Aorta (tissue), 5 donors: ENCODE measurements around the gene TRPM8. TPM values are rescaled to one million over a fixed set of nuclear protein-coding genes. Genes with fewer than 3 reads are reported as not detected.
"Not testable (repeated sequence)": the region's sequence is repeated elsewhere in the genome, so short reads cannot be mapped to it uniquely, and the experiment has no call there.

Experiments used
- ATAC-seq: fragments of 200-7000 bp; cut with Tn5 transposase; one replicate; pipeline ENCODE4 v1.9.1; 2022; ENCODE audit warnings: moderate library complexity; ENCODE audit not compliant: low FRiP score
- DNase-seq, 2 donors: peaks; one replicate each; pipeline ENCODE4 v3.0.0-alpha.2; 2020
- H3K27ac ChIP-seq, 2 donors: one replicate each; pipeline ENCODE4 v1.5.1; 2013; ENCODE audit warnings: low read length in 2 of 2, mild to moderate bottlenecking in 2 of 2, moderate library complexity in 2 of 2, control low read depth in 1 of 2, inconsistent platforms in 1 of 2, low read depth in 1 of 2
- H3K27me3 ChIP-seq, 2 donors: one replicate each; pipeline ENCODE4 v1.6.1; 2013; ENCODE audit warnings: control low read depth in 1 of 2, low read length in 1 of 2, mild to moderate bottlenecking in 1 of 2, moderate library complexity in 1 of 2; ENCODE audit not compliant: insufficient read depth in 2 of 2, control insufficient read depth in 1 of 2
- H3K36me3 ChIP-seq, 2 donors: one replicate each; pipeline ENCODE4 v1.6.1; 2013; ENCODE audit warnings: control low read depth in 1 of 2, low read length in 1 of 2, mild to moderate bottlenecking in 1 of 2; ENCODE audit not compliant: insufficient read depth in 2 of 2, control insufficient read depth in 1 of 2
- H3K4me1 ChIP-seq, 2 donors: one replicate each; pipeline ENCODE4 v1.6.1; 2013; ENCODE audit warnings: low read length in 2 of 2, control low read depth in 1 of 2, mild to moderate bottlenecking in 1 of 2, moderate library complexity in 1 of 2; ENCODE audit not compliant: insufficient read depth in 2 of 2, control insufficient read depth in 1 of 2
- H3K4me3 ChIP-seq, 2 donors: one replicate each; pipeline ENCODE4 v1.5.1; 2013; ENCODE audit warnings: low read length in 2 of 2, control low read depth in 1 of 2, mild to moderate bottlenecking in 1 of 2
- H3K9me3 ChIP-seq: one replicate; pipeline ENCODE4 v1.6.1; 2013; ENCODE audit warnings: mild to moderate bottlenecking, low read length; ENCODE audit not compliant: control insufficient read depth
- WGBS, 2 donors: extraction: QIAGEN DNeasy Blood & Tissue Kit; methylation state at CpG; one replicate each; pipeline ENCODE4 v1.1.7; 2013; 5-methylcytosine and 5-hydroxymethylcytosine counted together
- intact Hi-C, 2 donors: fragments of 100-400 bp; cut with DNase I; formaldehyde crosslinking; loops; one replicate each; pipeline versions ENCODE4 v1.14.2 to v1.15.0; 2022
- polyA plus RNA-seq, 2 donors: library from polyadenylated mRNA; stranded (reverse); fragments of 200-250 nt; gene quantifications; one replicate each; pipeline ENCODE4 v1.2.3, GENCODE V29; 2013
- total RNA-seq, 2 donors: library from RNA; stranded (reverse); fragmentation: NEBNext Ultra II Directional; extraction: Animal tissue kit (Norgen Biotek cat#: 25700); gene quantifications; one replicate each; pipeline ENCODE4 v1.2.1, GENCODE V29; 2021
- donor health status: healthy with polysubstance abuse.
- donor health status: Bipolar disorder and iron deficiency.
- donor health status: DM: no; HTN: no; CAD: no.
- donor health status: DM: no; HTN: no; CAD: no.
- donor health status: DM: yes; HTN: yes; CAD: no.

The TRPM8 gene
- total and polyA plus RNA-seq, 4 donors, result not detected

DNA sequence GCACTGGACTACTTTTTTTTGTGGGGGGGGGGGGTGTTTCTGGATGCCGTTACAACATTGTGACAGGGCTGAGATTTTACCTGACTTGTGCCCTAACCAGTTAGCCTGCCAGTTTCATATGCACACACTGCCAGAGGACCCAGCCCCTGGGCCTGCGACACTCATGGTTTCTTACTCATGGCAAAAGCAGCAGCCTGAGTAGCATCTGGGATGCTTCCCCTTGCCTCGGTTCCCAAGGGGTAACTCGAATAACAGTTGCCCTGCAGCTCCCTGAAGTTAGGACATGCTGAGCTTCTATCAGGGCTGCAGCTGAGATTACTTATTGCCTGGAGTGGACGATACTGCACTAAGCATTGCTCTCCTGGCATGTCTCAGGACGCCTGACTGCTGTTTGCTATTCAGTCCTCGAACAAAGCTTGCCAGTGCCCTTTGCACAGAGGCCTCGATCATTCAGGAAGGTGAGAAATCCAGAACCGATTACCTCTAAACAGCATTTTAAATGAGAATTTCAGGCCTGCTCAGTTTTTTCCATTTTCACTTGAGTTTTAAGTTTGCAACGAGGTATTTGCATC lies 47.9 kb downstream of the TRPM8 start:
- 69 to 71% methylated on average over 10 of the region's 10 CpGs for WGBS, 2 donors
- no peaks in the 10 kb centered on the region for H3K27me3 ChIP-seq

DNA sequence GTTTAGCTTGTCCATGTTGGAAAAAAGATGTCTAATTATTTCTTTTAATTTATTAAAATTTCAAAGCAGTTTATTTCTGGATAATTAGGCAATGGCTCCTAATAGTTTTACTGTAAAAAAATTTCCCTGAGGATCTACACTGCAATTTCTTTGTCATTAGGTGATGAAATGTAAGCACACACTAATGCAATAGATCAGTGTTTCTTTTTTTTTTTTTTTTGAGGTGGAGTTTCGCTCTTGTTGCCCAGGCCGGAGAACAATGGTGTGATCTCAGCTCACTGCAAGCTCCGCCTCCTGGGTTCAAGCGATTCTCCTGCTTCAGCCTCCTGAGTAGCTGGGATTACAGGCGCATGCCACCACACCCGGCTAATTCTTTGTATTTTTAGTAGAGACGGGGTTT lies 48.5 kb downstream of the TRPM8 start:
- H3K4me1 ChIP-seq, DNase-seq, H3K36me3 ChIP-seq, H3K9me3 ChIP-seq, intact Hi-C loops, H3K4me3 ChIP-seq, H3K27me3 ChIP-seq, H3K27ac ChIP-seq, ATAC-seq: not testable (repeated sequence)
- 91 to 96% methylated on average over 7 of the region's 7 CpGs for WGBS, 2 donors

More for the DNA sequence above, 47.9 kb downstream of the TRPM8 start:
- no peak overlapping the region for H3K27ac ChIP-seq
- no peak overlapping the region for H3K4me3 ChIP-seq
- no peak for DNase-seq
- H3K9me3 ChIP-seq, result no peaks in the 10 kb centered on the region
- no peaks in the 10 kb centered on the region for H3K36me3 ChIP-seq
- no peak for ATAC-seq
- H3K4me1 ChIP-seq, result no peaks in the 10 kb centered on the region
- intact Hi-C loops, result no loop called here

DNA sequence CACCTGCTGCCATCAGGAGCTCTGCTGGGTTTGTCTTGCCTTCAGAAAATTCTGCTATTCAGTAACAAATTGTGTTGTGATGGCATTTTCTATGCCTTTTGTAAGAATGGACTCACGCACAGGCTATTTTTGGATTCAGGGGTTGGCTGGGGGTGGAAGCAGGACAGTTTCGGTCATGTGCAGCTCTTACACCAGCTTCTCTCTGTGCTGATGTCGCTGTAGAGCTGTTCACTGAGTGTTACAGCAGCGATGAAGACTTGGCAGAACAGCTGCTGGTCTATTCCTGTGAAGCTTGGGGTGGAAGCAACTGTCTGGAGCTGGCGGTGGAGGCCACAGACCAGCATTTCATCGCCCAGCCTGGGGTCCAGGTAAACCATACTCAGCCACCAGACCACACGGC lies 49.2 kb downstream of the TRPM8 start:
- H3K4me1 ChIP-seq, result no peaks in the 10 kb centered on the region

DNA sequence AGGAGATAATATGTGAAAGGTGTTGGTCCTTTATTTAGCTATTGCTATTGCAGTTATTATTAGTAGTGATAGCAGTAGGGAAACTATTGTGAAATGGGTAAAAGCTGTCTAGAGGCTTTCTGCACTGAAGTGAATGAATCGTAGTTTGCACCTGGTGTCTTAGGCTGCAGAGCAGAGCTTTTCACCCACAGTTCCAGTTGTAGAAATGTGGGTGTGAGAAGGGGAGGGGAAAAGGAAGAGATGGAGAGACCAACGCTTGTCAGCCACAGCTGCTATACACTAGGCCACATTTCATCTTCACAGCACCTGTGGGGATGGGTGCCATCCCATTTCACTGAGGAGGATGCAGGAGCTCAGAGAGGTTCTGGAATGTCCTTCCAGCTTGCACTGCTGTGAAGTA lies 50.0 kb downstream of the TRPM8 start:
- ATAC-seq (no peak), DNase-seq (no peak)
- no peaks in the 10 kb centered on the region for H3K9me3 ChIP-seq
- H3K4me1 ChIP-seq, result no peaks in the 10 kb centered on the region
- 86 to 92% methylated on average over 2 of the region's 2 CpGs for WGBS, 2 donors
- no peak overlapping the region for H3K27ac ChIP-seq
- intact Hi-C loops, result no loop called here
- H3K27me3 ChIP-seq, result no peaks in the 10 kb centered on the region
- H3K4me3 ChIP-seq, result no peak overlapping the region
- H3K36me3 ChIP-seq, result no peaks in the 10 kb centered on the region

More for the DNA sequence above, 49.2 kb downstream of the TRPM8 start:
- intact Hi-C loops, result no loop called here
- H3K36me3 ChIP-seq, result no peaks in the 10 kb centered on the region
- ATAC-seq (no peak), DNase-seq (no peak)
- no peaks in the 10 kb centered on the region for H3K27me3 ChIP-seq
- H3K9me3 ChIP-seq, result no peaks in the 10 kb centered on the region
- H3K27ac ChIP-seq, result no peak overlapping the region
- H3K4me3 ChIP-seq, result no peak overlapping the region
- 62 to 68% methylated on average over 7 of the region's 7 CpGs for WGBS, 2 donors

DNA sequence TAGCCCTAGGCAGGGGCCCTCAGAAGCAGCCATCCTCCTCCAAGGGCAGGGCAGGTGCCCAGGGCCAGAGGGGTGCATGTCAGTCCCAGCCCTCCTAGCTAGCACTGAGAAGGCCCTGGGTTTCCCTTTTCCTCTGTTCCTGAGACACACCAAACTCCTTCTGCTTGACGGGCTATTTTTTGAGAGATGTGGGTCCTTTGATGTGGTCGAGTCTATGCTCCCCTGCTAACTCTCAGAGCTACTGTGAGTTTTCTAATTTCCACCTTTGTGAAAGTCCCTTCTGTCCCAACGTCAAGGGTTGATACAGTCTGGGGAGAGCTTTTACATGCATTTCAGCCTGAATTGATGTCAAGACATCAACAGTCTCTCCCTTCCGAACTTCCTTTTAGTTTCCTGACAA lies 51.4 kb downstream of the TRPM8 start:
- no peak for DNase-seq
- Histone ChIP-seq H3K4me1 (no peaks in the 10 kb centered on the region), H3K36me3 (no peaks in the 10 kb centered on the region), H3K27ac (no peak overlapping the region), H3K9me3 (no peaks in the 10 kb centered on the region), H3K4me3 (no peak overlapping the region), H3K27me3 (no peaks in the 10 kb centered on the region)
- ATAC-seq, result no peak
- WGBS, 2 donors, result 65 to 68% methylated on average over 4 of the region's 4 CpGs
- intact Hi-C loops, result no loop called here

DNA sequence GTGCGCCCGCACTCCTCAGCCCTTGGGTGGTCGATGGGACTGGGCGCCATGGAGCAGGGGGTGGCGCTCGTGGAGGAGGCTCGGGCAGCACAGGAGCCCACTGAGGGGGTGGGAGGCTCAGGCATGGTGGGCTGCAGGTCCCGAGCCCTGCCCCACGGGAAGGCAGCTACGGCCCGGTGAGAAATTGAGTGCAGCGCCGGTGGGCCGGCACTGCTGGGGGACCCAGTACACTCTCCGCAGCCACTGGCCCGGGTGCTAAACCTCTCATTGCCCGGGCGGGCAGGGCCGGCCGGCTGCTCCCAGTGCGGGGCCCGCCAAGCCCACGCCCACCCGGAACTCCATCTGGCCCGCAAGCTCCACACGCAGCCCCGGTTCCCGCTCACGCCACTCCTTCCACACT lies 55.3 kb downstream of the TRPM8 start:
- intact Hi-C loops, result loop anchor here in 1 of 2 donors (10.0 kb wide), 1 partner anchor 522 kb away; the partner anchor contains the start of gene ARL4C
- 94 to 96% methylated on average over 20 to 29 of the region's 29 CpGs for WGBS, 2 donors
- ATAC-seq, H3K4me3 ChIP-seq, H3K27me3 ChIP-seq, H3K4me1 ChIP-seq, H3K36me3 ChIP-seq, DNase-seq, H3K9me3 ChIP-seq, H3K27ac ChIP-seq: not testable (repeated sequence)

DNA sequence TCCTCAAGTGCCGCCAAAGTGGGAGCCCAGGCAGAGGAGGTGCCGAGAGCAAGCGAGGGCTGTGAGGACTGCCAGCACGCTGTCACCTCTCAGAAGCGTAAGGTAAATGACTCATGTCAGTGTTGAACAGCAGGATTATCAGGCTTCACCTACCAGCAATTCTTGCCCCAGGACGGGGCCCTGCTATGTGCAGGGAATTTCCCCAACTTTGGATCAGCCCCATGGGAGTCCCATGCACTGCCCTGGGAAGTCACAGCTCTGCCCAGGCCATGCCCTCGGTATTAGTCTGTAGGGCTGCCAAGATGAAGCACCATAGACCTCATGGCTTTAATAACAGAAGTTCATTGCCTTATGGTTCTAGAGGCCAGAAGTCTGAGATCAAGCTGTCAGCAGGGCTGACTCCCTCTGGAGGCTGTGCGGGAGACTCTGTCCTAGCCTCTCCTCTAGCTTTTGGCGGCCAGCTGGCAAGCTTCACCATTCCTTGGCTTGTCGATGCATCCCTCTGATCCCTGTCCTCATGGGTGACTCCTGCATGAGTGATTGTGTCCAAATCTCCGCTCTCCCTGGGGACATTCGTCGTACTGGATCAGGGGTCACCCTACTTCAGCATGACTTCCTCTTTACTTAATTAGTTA lies 55.9 kb downstream of the TRPM8 start:
- ATAC-seq, result no peak

DNA sequence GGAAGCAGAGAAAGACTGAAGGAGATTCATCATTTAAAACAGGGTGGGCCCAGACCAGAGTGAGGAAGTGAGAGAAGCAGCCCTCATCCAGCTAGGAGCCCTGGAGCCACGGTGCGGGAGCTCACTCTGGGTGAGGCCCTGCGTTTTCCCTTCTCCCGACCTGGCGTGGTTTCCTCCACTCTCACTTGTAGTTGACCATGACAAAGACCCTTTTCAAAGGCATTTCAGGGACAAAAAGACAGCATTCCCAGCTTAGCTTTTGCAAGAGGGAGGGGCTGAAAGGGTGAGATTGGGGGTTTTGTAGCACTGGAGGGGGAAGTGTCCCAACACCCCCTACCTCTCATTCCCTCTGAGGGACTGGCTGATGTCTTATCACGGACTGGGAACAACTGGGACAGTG lies 56.6 kb downstream of the TRPM8 start:
- ATAC-seq (no peak), DNase-seq (no peak)
- H3K4me1 ChIP-seq, result no peaks in the 10 kb centered on the region
- H3K36me3 ChIP-seq, result no peaks in the 10 kb centered on the region
- no peaks in the 10 kb centered on the region for H3K9me3 ChIP-seq
- H3K27ac ChIP-seq, result no peak overlapping the region
- H3K27me3 ChIP-seq, result no peaks in the 10 kb centered on the region
- intact Hi-C loops, result loop anchor here in 1 of 2 donors (10.0 kb wide), 1 partner anchor 521 kb away; the partner anchor contains the start of gene ARL4C
- H3K4me3 ChIP-seq, result no peak overlapping the region
- 55 to 66% methylated on average over 6 of the region's 6 CpGs for WGBS, 2 donors

More for the DNA sequence above, 55.9 kb downstream of the TRPM8 start:
- H3K9me3 ChIP-seq, result no peaks in the 10 kb centered on the region
- no peaks in the 10 kb centered on the region for H3K36me3 ChIP-seq
- intact Hi-C loops, result loop anchor here in 1 of 2 donors (10.0 kb wide), 1 partner anchor 522 kb away; the partner anchor contains the start of gene ARL4C
- WGBS, 2 donors, result 81 to 84% methylated on average over 11 to 13 of the region's 13 CpGs
- H3K27me3 ChIP-seq, result no peaks in the 10 kb centered on the region
- H3K4me1 ChIP-seq, result no peaks in the 10 kb centered on the region
- H3K4me3 ChIP-seq, result no peak overlapping the region
- H3K27ac ChIP-seq, result no peak overlapping the region
- DNase-seq, result no peak

DNA sequence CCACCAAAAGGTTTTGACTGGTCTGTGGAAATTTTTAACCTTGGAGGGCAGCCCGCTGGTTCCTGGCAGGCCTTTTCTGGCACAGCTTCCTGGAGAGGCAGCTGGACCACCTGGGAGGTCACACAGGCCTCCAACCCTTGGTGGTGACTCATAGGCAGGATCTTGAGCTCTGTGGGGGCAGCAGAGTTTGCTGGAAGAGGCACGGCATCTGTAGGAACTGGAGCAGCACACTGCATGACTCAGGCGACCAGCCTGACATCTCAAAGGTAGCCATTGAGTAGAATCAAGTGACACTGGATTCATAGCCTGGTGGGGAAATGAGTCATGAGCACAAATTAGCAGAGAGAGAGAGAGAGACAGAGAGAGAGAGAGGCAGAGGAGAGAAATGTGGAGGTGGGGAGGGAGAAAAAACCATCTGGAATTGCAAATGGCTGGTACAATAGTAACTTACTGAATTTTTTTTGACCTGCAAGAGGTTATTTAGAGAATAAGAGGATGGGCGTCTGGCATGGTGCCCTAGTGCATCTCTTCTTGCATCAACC lies 57.4 kb downstream of the TRPM8 start:
- ATAC-seq, result no peak
- WGBS, 2 donors, result 37 to 47% methylated on average over 4 of the region's 4 CpGs
- Histone ChIP-seq H3K27me3 (no peaks in the 10 kb centered on the region), H3K4me3 (no peak overlapping the region), H3K9me3 (no peaks in the 10 kb centered on the region), H3K4me1 (no peaks in the 10 kb centered on the region), H3K36me3 (no peaks in the 10 kb centered on the region), H3K27ac (no peak overlapping the region)
- DNase-seq, result peak in 1 of 2 donors; percentile 62
- intact Hi-C loops, result loop anchor here in 1 of 2 donors (10.0 kb wide), 1 partner anchor 520 kb away; the partner anchor contains the start of gene ARL4C
